Stimulated activated CD8-positive, alpha-beta memory T cell treated with anti-CD3 and anti-CD28 coated beads, Interleukin-4, amount 100 ng/mL, for 24 hours (primary cell): ENCODE data around the gene SKAP1.
"Not testable (repeated sequence)": the region's sequence is repeated elsewhere in the genome, so short reads cannot be mapped to it uniquely, and the experiment has no call there.

ENCODE experiments used
- DNase-seq: peaks from one replicate; pipeline ENCODE4 v3.0.0-alpha.2; 2020; ENCODE audit warnings: low read depth

The SKAP1 gene

GRCh38 chr17:48429638-48430586 is at the start of gene SKAP1:
Gene SKAP1, minus strand, starts transcription at chr17:48430214.
- peak; percentile 46 for DNase-seq

- no peak for DNase-seq
Observed at GRCh38 chr17:48479014-48479402, 49.0 kb upstream of the SKAP1 start.

- peak; percentile 7 for DNase-seq
Observed at GRCh38 chr17:48478224-48479013, 48.4 kb upstream of the SKAP1 start.

- DNase-seq, result no peak
Observed at GRCh38 chr17:48477221-48477620, 47.2 kb upstream of the SKAP1 start.

GRCh38 chr17:48472411-48473281 is 42.6 kb upstream of the SKAP1 start:
- DNase-seq, result peak; percentile 1

GRCh38 chr17:48471817-48472410 is 41.9 kb upstream of the SKAP1 start:
- DNase-seq, result no peak

GRCh38 chr17:48470388-48471034 is 40.5 kb upstream of the SKAP1 start:
- DNase-seq, result no peak

- no peak for DNase-seq
Observed at GRCh38 chr17:48469227-48469626, 39.2 kb upstream of the SKAP1 start.

- no peak for DNase-seq
Observed at GRCh38 chr17:48468299-48468698, 38.3 kb upstream of the SKAP1 start.

- no peak for DNase-seq
Observed at GRCh38 chr17:48465884-48466283, 35.9 kb upstream of the SKAP1 start.

- no peak for DNase-seq
Observed at GRCh38 chr17:48463526-48463925, 33.5 kb upstream of the SKAP1 start.

GRCh38 chr17:48462946-48463345 is 32.9 kb upstream of the SKAP1 start:
- no peak for DNase-seq

- DNase-seq, result no peak
Observed at GRCh38 chr17:48460052-48460451, 30.0 kb upstream of the SKAP1 start.

- no peak for DNase-seq
Observed at GRCh38 chr17:48459070-48459844, 29.2 kb upstream of the SKAP1 start.

- DNase-seq, result peak; percentile 43
Observed at GRCh38 chr17:48457080-48457836, 27.2 kb upstream of the SKAP1 start.

GRCh38 chr17:48456589-48456988 is 26.6 kb upstream of the SKAP1 start:
- DNase-seq, result no peak

GRCh38 chr17:48455791-48456190 is 25.8 kb upstream of the SKAP1 start:
- DNase-seq, result no peak

GRCh38 chr17:48453447-48453846 is 23.4 kb upstream of the SKAP1 start:
- no peak for DNase-seq

GRCh38 chr17:48451489-48451888 is 21.5 kb upstream of the SKAP1 start:
- no peak for DNase-seq

- DNase-seq, result not testable (repeated sequence)
Observed at GRCh38 chr17:48449335-48449734, 19.3 kb upstream of the SKAP1 start.
